Measurements from ENCODE around the gene C4orf46.
"Not testable (repeated sequence)": the region's sequence is repeated elsewhere in the genome, so short reads cannot be mapped to it uniquely, and the experiment has no call there.

C4orf46 gene

DNA sequence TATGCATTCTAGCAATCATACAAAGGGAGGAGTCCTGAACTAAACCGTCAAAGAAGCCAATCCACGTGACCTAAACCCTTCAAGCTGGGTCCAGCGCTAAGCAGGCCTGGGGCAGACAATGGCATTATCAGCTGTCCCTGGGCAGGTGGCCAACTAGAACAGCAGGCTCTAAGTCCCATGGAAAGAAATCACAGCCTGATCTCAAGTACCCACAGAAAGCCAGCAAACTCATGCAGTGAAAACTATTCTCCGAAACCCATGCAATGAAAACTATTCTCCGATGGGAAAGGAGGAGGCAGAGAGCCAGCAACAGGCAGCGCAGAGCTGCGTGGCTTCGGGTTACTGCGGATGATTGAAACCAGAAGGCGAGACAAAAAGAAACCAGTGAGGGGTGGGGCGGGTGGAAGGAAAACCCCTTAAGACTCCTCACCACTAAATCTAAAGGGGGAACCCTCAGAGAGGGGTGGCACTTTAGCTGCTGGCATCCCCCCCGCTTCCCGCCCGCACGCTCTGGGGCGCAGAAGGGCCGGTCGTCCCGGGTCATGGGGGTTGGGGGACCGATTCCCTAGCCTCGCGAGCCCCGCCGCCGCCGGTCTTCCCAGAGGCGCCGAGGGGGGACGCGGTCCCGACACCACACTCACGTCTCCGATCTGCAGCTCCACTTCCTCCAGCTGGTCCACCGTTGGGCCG lies 567 bp downstream of the C4orf46 start:
- no peaks in the 10 kb centered on the region for H3K27me3 ChIP-seq (replicated peaks in 2 of 5; ENCODE audit: control insufficient read depth in 4 of 5, insufficient read depth in 5 of 5, low read length in 4 of 5)
- peak overlapping the region; percentile 83 to 97 (median 92) for H3K4me3 ChIP-seq (ENCODE audit: control insufficient read depth in 1 of 7, extremely low read depth in 1 of 7, insufficient read depth in 4 of 7, low read depth in 2 of 7, low read length in 6 of 7)
- H3K36me3 ChIP-seq (ENCODE audit: control insufficient read depth in 4 of 4, insufficient read depth in 4 of 4, low read length in 3 of 4), result peaks cover 0 to 4% (median 0%) of the 10 kb centered on the region in 4 experiments
- H3K4me1 ChIP-seq (ENCODE audit: control extremely low read depth in 1 of 4, control insufficient read depth in 4 of 4, insufficient read depth in 4 of 4, low read length in 3 of 4), result peaks cover 9 to 21% (median 16%) of the 10 kb centered on the region in 4 experiments
- H3K27ac ChIP-seq (ENCODE audit: insufficient read depth in 1 of 2, low read depth in 1 of 2, low read length in 2 of 2, poor library complexity in 1 of 2, severe bottlenecking in 2 of 2), result peak overlapping the region; percentile 70 to 95
- WGBS (ENCODE audit: insufficient coverage), result 0% methylated on average over 26 of the region's 35 CpGs
- ChIA-PET POLR2A (no interaction called here), CTCF (interaction anchor here (0.8 to 1.5 kb wide), 4 partner anchors 14 to 417 kb away, joined by 3 to 4 read pairs (median 3); no protein-coding TSS in a partner anchor)
- H3K9me3 ChIP-seq (ENCODE audit: control extremely low read depth in 1 of 5, control insufficient read depth in 4 of 5, insufficient read depth in 2 of 5, low read depth in 1 of 5, low read length in 4 of 5), result no peaks in the 10 kb centered on the region
- peak; percentile 34 to 87 (median 86) for DNase-seq

DNA sequence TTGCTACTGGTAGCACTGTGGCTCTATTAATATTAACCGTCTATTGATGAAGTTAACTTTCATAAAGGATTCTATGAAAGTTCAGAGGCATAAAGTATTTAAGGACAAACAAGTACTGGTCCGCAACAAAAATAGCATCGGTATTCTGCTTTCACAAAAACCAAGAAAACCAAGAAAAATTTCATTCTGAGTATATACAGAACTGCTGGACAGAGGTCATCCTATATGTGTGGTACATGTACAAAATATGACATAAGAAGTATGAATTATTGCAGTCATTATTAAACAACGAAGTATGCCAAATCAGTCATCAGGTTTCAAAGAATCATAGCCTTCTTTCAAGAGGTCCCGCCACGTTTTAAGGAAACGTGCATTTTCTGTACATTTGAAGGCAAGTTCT lies 2.4 kb downstream of the C4orf46 start:
- H3K4me1 ChIP-seq (ENCODE audit: control extremely low read depth in 1 of 4, control insufficient read depth in 4 of 4, insufficient read depth in 4 of 4, low read length in 3 of 4), result peaks cover 9 to 28% (median 18%) of the 10 kb centered on the region in 4 experiments
- 94% methylated on average over 3 of the region's 7 CpGs for WGBS (ENCODE audit: insufficient coverage)
- no peak for DNase-seq
- H3K36me3 ChIP-seq (ENCODE audit: control insufficient read depth in 4 of 4, insufficient read depth in 4 of 4, low read length in 3 of 4), result peaks cover 0 to 4% (median 0%) of the 10 kb centered on the region in 4 experiments
- no peaks in the 10 kb centered on the region for H3K9me3 ChIP-seq (ENCODE audit: control extremely low read depth in 1 of 5, control insufficient read depth in 4 of 5, insufficient read depth in 2 of 5, low read depth in 1 of 5, low read length in 4 of 5)
- POLR2A ChIA-PET, result no interaction called here
- CTCF ChIA-PET, result interaction anchor here (1.2 kb wide), 1 partner anchor 523 kb away, joined by 7 read pairs; no protein-coding TSS in a partner anchor
- H3K27ac ChIP-seq (ENCODE audit: insufficient read depth in 1 of 2, low read depth in 1 of 2, low read length in 2 of 2, poor library complexity in 1 of 2, severe bottlenecking in 2 of 2), result no peak overlapping the region
- H3K27me3 ChIP-seq (replicated peaks in 2 of 5; ENCODE audit: control insufficient read depth in 4 of 5, insufficient read depth in 5 of 5, low read length in 4 of 5), result no peaks in the 10 kb centered on the region
- H3K4me3 ChIP-seq (ENCODE audit: control insufficient read depth in 1 of 7, extremely low read depth in 1 of 7, insufficient read depth in 4 of 7, low read depth in 2 of 7, low read length in 6 of 7), result no peak overlapping the region

DNA sequence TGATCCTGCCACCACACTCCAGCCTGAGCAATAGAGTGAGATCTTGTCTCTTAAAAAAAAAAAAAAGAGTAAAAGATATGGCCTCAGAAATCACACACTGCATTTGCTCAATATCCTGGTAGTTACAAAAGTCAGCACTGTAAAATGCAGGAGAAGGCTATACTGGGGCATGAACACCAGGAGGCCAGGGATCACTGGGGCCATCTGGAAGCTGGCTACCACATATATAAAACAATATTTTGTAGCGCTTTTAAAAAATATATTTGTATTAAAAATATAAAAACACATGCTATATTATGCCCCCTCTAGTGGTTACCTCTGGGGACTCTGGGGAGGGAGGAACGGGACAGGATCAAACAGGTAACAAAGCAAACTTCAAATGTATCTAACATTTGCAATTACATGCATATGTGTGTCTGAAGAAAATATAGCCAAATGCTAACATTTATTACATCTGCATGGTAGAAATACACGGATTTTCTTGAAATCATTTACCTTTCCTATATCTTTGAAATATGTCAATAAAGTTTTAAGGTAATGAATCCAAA lies 4.0 kb downstream of the C4orf46 start:
- ChIA-PET POLR2A (no interaction called here), CTCF (interaction anchor here (0.8 to 1.4 kb wide), 4 partner anchors 10 to 407 kb away, joined by 3 to 5 read pairs (median 4); no protein-coding TSS in a partner anchor)
- Histone ChIP-seq H3K27me3 (replicated peaks in 2 of 5; ENCODE audit: control insufficient read depth in 4 of 5, insufficient read depth in 5 of 5, low read length in 4 of 5) (no peaks in the 10 kb centered on the region), H3K9me3 (ENCODE audit: control extremely low read depth in 1 of 5, control insufficient read depth in 4 of 5, insufficient read depth in 2 of 5, low read depth in 1 of 5, low read length in 4 of 5) (no peaks in the 10 kb centered on the region), H3K4me3 (ENCODE audit: control insufficient read depth in 1 of 7, extremely low read depth in 1 of 7, insufficient read depth in 4 of 7, low read depth in 2 of 7, low read length in 6 of 7) (no peak overlapping the region), H3K4me1 (ENCODE audit: control extremely low read depth in 1 of 4, control insufficient read depth in 4 of 4, insufficient read depth in 4 of 4, low read length in 3 of 4) (peaks cover 9 to 34% (median 25%) of the 10 kb centered on the region in 4 experiments), H3K27ac (ENCODE audit: insufficient read depth in 1 of 2, low read depth in 1 of 2, low read length in 2 of 2, poor library complexity in 1 of 2, severe bottlenecking in 2 of 2) (no peak overlapping the region), H3K36me3 (ENCODE audit: control insufficient read depth in 4 of 4, insufficient read depth in 4 of 4, low read length in 3 of 4) (peaks cover 0 to 4% (median 0%) of the 10 kb centered on the region in 4 experiments)
- peak; percentile 67 to 76 (median 74) for DNase-seq
- no CpG with 5 or more reads among the region's 3 CpGs for WGBS (ENCODE audit: insufficient coverage)

DNA sequence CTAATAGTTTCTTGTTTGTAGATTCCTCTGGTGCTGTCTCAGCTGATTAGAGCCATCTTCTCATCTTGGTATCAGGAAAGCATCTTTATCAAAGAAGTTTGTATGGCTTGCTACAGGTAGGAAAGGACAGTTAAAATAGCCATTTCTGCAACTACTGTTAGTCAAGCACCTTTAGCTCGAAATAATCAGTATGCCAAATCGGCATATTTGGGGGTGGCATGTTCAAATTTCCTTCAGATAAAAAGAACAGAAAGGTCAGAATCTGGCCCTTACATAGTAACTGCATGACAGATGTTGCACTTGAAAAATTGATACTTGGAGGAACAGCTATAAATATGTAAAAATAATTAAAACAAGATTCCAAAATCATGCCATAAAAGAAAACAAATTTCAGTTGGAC lies 4.8 kb downstream of the C4orf46 start:
- H3K9me3 ChIP-seq (ENCODE audit: control extremely low read depth in 1 of 5, control insufficient read depth in 4 of 5, insufficient read depth in 2 of 5, low read depth in 1 of 5, low read length in 4 of 5), result no peaks in the 10 kb centered on the region
- H3K36me3 ChIP-seq (ENCODE audit: control insufficient read depth in 4 of 4, insufficient read depth in 4 of 4, low read length in 3 of 4), result peaks cover 0 to 4% (median 0%) of the 10 kb centered on the region in 4 experiments
- H3K27ac ChIP-seq (ENCODE audit: insufficient read depth in 1 of 2, low read depth in 1 of 2, low read length in 2 of 2, poor library complexity in 1 of 2, severe bottlenecking in 2 of 2), result no peak overlapping the region
- H3K4me3 ChIP-seq (ENCODE audit: control insufficient read depth in 1 of 7, extremely low read depth in 1 of 7, insufficient read depth in 4 of 7, low read depth in 2 of 7, low read length in 6 of 7), result no peak overlapping the region
- ChIA-PET CTCF (interaction anchor here (0.7 to 1.3 kb wide), 4 partner anchors 9 to 534 kb away, joined by 3 to 5 read pairs (median 3); no protein-coding TSS in a partner anchor), POLR2A (no interaction called here)
- H3K4me1 ChIP-seq (ENCODE audit: control extremely low read depth in 1 of 4, control insufficient read depth in 4 of 4, insufficient read depth in 4 of 4, low read length in 3 of 4), result peaks cover 9 to 28% (median 22%) of the 10 kb centered on the region in 4 experiments
- 100% methylated on average over 2 of the region's 2 CpGs for WGBS (ENCODE audit: insufficient coverage)
- no peak for DNase-seq
- H3K27me3 ChIP-seq (replicated peaks in 2 of 5; ENCODE audit: control insufficient read depth in 4 of 5, insufficient read depth in 5 of 5, low read length in 4 of 5), result no peaks in the 10 kb centered on the region

DNA sequence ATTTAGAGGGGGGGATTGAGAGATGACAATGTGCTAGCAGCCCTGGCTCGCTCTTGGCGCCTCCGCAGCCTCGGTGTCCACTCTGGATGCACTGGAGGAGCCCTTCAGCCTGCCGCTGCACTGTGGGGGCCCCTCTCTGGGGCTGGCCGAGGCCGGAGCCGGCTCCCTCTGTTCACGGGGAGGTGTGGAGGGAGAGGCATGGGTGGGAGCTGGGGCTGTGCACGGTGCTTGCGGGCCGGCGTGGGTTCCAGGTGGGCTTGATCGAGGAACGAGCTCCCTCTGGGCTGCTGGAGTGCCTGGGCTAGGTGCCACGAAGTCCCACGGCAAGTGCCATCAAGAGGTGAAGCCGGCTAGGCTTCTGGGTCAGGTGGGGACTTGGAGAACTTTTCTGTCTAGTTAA lies 6.9 kb downstream of the C4orf46 start:
- 96% methylated on average over 13 of the region's 18 CpGs for WGBS (ENCODE audit: insufficient coverage)
- POLR2A ChIA-PET, result no interaction called here
- no peak overlapping the region for H3K27ac ChIP-seq (ENCODE audit: insufficient read depth in 1 of 2, low read depth in 1 of 2, low read length in 2 of 2, poor library complexity in 1 of 2, severe bottlenecking in 2 of 2)
- H3K27me3 ChIP-seq (replicated peaks in 2 of 5; ENCODE audit: control insufficient read depth in 4 of 5, insufficient read depth in 5 of 5, low read length in 4 of 5), result no peaks in the 10 kb centered on the region
- peaks cover 0 to 4% (median 0%) of the 10 kb centered on the region in 4 experiments for H3K36me3 ChIP-seq (ENCODE audit: control insufficient read depth in 4 of 4, insufficient read depth in 4 of 4, low read length in 3 of 4)
- H3K4me1 ChIP-seq (ENCODE audit: control extremely low read depth in 1 of 4, control insufficient read depth in 4 of 4, insufficient read depth in 4 of 4, low read length in 3 of 4), result peaks cover 0 to 17% (median 13%) of the 10 kb centered on the region in 4 experiments
- no peaks in the 10 kb centered on the region for H3K9me3 ChIP-seq (ENCODE audit: control extremely low read depth in 1 of 5, control insufficient read depth in 4 of 5, insufficient read depth in 2 of 5, low read depth in 1 of 5, low read length in 4 of 5)
- no peak for DNase-seq
- CTCF ChIA-PET, result interaction anchor here (0.8 to 1.3 kb wide), 3 partner anchors 40 to 86 kb away, joined by 3 to 4 read pairs (median 3); no protein-coding TSS in a partner anchor
- no peak overlapping the region for H3K4me3 ChIP-seq (ENCODE audit: control insufficient read depth in 1 of 7, extremely low read depth in 1 of 7, insufficient read depth in 4 of 7, low read depth in 2 of 7, low read length in 6 of 7)

DNA sequence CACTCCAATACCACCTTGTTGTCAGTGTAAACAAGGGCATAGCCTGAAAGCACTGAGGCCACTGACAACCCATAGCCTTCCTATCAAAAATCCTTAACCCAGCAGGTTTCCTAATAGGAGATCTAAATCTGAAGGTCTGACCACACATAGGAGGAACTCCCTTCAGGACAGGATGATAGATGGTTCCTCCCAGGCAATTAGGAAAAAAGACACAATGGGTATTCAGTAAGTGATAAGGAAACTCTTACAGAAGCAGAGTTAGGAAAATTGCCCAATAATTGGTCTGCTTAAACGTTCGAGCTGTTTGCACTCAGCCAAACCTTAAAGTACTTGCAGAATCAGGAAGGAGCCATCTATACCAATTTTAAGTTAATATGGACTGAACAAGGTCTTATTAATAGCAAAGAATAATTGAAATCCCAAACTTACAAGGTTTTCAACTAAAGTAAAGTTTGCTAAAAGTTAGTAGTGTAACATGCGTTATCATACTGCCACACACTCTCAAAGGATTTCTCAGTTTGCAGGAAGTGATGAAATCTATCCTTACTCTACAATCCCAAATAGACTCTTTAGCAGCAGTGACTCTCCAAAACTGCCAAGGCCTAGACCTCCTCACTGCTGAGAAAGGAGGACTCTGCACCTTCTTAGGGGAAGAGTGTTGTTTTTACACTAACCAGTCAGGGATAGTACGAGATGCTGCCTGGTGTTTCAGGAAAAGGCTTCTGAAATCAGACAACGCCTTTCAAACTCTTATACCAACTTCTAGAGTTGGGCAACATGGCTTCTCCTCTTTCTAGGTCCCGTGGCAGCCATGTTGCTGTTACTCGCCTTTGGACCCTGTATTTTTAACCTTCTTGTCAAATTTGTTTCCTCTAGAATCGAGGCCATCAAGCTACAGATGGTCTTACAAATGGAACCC lies 7.7 kb downstream of the C4orf46 start:
- Histone ChIP-seq H3K27ac (ENCODE audit: insufficient read depth in 1 of 2, low read depth in 1 of 2, low read length in 2 of 2, poor library complexity in 1 of 2, severe bottlenecking in 2 of 2) (peak overlapping the region in 1 of 2 experiments; percentile 34), H3K4me3 (ENCODE audit: control insufficient read depth in 1 of 7, extremely low read depth in 1 of 7, insufficient read depth in 4 of 7, low read depth in 2 of 7, low read length in 6 of 7) (peak overlapping the region in 1 of 7 experiments; percentile 32), H3K4me1 (ENCODE audit: control extremely low read depth in 1 of 4, control insufficient read depth in 4 of 4, insufficient read depth in 4 of 4, low read length in 3 of 4) (peaks cover 0 to 17% (median 13%) of the 10 kb centered on the region in 4 experiments)
- peak; percentile 19 to 53 (median 37) for DNase-seq
- WGBS (ENCODE audit: insufficient coverage), result 80% methylated on average over 5 of the region's 8 CpGs
- POLR2A ChIA-PET; H3K36me3 ChIP-seq (ENCODE audit: control insufficient read depth in 4 of 4, insufficient read depth in 4 of 4, low read length in 3 of 4); H3K9me3 ChIP-seq (ENCODE audit: control extremely low read depth in 1 of 5, control insufficient read depth in 4 of 5, insufficient read depth in 2 of 5, low read depth in 1 of 5, low read length in 4 of 5); H3K27me3 ChIP-seq (replicated peaks in 2 of 5; ENCODE audit: control insufficient read depth in 4 of 5, insufficient read depth in 5 of 5, low read length in 4 of 5): not testable (repeated sequence)
- CTCF ChIA-PET, result interaction anchor here (0.8 to 1.3 kb wide), 3 partner anchors 39 to 86 kb away, joined by 3 to 4 read pairs (median 3); no protein-coding TSS in a partner anchor
